HG03175 (cell line): ENCODE measurements around the gene TGFBRAP1.

ENCODE experiments used
- ATAC-seq: cut with Tn5 transposase; IDR thresholded peaks from one replicate; pipeline ENCODE4 v1.9.1; 2021; ENCODE audit warnings: mild to moderate bottlenecking, moderate library complexity; ENCODE audit not compliant: unreplicated experiment

Gene TGFBRAP1

GRCh38 chr2:105329561-105330495 lies at the start of gene TGFBRAP1:
TGFBRAP1 (minus strand) TSS chr2:105329735; CDS start chr2:105308301, 21,434 bp downstream.
- ATAC-seq = peak; percentile 80

- no peak for ATAC-seq
Observed at GRCh38 chr2:105378921-105379383, 49.4 kb upstream of the TGFBRAP1 start.

DNA sequence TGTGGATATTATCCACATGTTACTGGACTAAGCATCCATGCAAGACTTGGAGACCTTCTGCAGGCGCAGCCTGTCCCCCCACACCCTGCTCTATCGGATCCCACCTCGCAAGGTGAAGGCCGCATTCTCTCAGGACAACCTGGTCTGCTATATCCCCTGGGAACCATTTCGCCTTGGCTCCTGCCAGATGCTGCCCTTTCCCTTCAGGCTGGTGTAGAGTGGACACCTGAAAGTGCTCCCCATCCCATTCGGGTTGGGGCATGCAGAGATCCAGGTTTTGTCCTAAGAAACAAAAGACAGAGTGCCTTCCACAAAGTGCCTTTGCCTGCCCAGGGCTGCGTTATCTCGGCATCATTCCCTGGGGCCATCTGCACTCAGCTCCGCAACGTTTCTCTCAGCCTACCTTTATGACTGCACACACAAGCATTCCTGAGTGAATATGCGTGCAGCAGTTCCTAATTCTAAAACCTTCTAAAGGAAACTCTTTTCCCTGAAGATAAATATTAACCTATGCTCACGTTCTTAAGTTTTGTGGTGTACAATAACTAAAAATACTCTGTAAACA lies 48.8 kb upstream of the TGFBRAP1 start:
- no peak for ATAC-seq

DNA sequence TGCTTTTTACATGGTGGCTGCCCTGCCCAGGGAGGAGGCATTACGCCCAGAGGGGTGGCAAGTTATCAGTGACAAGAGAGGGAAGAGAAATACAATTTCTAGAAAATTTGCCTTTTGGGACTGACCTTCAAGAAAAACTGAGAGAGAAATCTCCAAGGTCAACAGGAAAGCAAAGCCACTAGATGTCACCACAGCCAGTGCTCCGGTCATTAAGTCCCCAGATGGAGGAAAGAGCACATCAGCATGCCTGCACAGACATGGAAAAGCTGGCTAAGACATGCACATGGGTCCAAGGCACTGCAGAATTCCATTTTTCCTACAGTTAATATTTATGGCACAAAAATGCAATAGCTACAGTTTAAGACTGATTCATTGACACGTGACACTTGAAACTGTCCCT lies 48.3 kb upstream of the TGFBRAP1 start:
- no peak for ATAC-seq

DNA sequence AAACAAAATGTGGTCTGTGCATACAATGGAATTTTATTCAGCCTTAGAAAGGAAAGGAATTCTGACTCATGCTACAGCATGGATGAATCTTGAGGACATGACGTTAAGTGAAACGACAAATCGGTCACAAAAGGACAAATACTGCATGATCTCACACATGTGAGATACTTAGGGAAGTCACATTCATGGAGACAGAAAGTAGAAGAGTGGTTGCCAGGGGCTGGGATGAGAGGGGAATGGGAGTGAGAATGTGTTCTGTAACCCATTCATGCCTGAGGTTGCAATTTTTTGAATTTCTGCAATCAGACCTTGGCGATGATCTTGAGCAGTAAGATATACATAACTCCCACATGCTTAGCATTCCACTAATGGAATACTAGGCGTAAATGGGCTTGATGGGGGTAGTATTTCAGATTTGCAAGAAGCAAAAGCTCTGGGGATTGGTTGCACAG lies 47.3 kb upstream of the TGFBRAP1 start:
- no peak for ATAC-seq

GRCh38 chr2:105376010-105376409 lies 46.5 kb upstream of the TGFBRAP1 start:
- ATAC-seq = no peak

DNA sequence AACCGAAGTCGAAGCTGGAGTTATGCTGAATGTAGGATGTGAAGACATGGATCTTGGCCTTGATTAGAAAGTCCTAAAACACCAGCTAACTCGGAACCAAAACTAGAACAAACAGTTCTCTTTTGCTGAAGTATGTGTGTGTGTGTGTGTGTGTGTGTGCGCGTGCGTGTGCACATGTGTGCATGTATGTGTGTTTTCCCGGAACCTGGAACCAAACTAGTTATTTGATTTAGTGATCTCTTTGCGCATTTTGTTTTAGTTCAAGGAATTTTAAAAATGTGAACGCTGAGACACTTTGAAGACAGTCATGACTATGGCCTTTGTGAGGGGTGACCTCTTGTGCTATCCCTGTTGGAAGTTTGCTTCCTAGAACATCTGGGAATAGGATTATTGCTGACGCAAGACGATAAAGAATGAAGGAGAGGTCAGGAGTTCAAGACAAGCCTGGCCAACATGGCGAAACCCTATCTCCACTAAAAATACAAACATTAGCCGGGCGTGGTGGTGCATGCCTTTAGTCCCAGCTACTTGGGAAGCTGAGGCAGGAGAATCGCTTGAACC lies 45.5 kb upstream of the TGFBRAP1 start:
- ATAC-seq = no peak

DNA sequence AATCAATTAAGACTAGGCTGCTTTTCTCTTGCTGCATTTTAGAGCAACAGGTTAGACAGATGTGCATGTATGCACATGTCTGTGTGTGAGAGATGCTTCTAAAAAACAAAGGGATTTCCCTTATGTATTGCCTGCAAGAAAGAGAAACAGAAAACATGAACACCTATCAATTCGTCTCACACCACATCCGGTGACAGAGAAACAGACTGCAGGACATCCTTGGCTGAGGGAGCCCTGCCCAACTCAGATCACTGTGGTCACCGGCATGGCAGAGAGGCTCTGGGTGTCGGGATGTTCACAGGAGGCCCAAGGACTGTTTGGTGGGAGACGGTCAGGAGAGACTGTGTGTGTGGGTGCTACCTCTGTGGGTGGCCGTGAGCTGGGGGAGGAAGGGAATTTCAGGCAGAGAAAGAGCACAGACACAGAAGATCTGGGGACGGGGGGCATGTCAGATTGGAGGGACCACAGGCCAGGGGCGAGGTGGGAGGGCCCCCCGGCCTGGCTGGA lies 44.4 kb upstream of the TGFBRAP1 start:
- ATAC-seq = peak; percentile 85

GRCh38 chr2:105373344-105373781 lies 43.8 kb upstream of the TGFBRAP1 start:
- no peak for ATAC-seq

DNA sequence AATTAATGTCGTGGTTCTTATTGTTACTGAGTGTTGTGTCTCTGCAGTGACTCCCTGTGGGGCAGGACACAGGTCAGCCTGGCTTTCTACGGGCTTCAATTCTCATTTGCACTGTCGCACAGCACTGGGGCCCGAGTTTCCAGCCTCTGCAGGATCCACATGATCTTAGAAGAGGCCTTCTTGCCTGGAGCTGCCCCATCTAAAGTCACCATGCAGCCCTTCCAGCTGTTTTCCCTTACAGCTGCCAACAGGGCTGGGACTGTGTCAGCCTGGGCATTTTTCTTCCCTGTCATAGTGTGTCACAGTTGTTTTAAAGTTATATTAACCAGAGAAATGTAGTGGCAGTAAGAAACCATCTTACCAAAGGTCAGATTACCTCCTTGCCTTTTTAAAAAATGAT lies 42.3 kb upstream of the TGFBRAP1 start:
- ATAC-seq = no peak

DNA sequence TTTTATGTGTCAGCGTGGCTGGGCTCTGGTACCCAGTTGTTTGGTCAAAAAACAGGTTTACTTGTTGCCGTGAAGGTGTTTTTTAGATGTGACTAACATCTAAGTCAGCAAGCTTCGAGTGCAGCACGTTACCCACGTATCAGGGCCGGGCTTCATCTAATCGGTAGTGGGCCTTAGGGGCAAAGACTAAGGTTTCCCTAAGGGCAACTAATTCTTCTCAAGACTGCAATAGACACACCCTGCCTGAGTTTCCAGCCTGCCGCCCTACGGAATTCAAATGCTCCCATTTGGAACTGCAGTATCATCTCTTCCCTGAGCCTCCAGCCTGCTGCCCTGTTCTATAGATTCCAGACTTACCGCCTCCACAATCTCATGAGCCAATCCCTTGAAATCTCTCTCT lies 41.6 kb upstream of the TGFBRAP1 start:
- ATAC-seq = no peak

DNA sequence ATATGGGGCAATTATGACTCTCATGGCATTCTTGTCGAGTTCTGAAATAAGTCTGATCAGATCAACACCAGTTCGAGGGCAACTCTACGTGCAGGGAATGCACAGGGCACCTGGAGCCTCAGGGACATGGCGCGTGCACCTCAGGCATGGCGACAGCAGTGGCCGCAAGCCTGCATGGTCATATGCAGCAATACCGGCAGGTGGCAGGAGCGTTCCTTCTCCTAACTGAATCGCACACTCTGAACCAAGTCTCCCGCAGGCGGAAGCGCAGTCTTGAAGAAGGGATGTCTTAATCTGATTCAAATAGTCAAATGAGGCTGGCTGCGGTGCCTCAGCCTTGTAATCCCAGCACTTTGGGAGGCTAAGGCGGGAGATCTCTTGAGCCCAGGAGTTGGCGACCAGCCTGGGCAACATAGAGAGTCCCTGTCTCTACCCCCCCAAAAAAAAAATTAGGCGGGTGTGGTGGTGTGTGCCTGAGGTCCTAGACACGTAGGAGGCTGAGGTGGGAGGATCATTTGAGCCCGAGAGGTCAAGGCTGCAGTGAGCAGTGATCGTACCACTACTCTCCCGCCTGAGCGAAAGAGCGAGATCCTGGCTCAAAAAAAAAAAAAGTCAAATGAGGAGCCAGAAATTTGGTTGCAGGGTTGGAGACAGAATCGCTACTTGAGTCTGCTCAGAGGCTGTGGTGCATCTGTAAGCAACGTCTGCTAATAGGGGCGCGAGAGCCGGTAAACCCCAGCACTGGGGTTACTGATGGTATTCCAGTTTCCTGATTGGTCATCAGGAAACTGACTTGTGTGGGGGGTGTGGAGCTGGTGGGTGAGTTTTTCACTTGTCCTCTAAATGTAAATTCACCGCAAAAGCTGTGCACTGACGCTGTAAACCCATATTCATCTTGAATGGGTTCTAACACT lies 40.5 kb upstream of the TGFBRAP1 start:
- peak; percentile 90 for ATAC-seq

- ATAC-seq = no peak
Observed at GRCh38 chr2:105368759-105369408, 39.3 kb upstream of the TGFBRAP1 start.

- ATAC-seq = no peak
Observed at GRCh38 chr2:105365206-105365605, 35.7 kb upstream of the TGFBRAP1 start.

- no peak for ATAC-seq
Observed at GRCh38 chr2:105364436-105365139, 35.1 kb upstream of the TGFBRAP1 start.

- ATAC-seq = no peak
Observed at GRCh38 chr2:105362862-105363591, 33.5 kb upstream of the TGFBRAP1 start.

DNA sequence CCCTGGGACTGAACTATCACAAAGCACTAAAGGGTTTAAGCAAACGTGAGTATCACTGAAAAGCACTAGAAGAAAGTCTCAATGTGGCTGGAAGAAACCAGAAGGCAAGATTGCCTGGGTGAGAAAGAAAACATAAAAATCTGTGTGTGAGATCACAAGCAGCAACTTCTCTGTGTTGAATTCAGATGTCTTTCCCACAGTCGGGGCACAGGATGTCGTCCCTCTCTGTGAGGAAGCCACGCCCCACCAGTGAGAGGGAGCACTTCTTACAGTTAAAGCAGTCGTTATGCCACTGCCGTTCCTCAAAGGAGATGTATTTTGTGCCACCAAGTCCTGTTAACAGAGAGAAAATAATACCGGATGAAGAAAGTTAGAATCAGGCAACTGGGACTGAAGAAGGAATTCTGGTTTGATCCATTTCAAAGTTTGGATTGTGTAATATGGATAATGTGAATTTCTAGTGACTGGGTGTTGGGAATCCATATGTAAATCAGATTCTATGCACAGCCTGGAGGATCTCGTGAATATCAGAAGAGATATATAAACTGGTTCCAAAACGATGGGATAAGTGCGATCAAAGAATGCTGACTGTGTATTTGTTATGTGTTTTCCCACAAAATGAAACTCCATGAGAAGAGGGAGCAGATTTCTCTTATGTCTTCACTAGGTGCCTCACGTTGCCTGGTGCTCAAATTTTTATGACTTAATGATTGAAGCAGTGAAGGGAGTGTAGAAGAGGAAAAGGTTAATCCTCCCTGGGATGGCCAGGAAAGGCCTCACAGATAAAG lies 31.8 kb upstream of the TGFBRAP1 start:
- ATAC-seq = no peak

- no peak for ATAC-seq
Observed at GRCh38 chr2:105358593-105358992, 29.1 kb upstream of the TGFBRAP1 start.
